ENCODE results near the gene FSTL4. TPM values are rescaled to one million over a fixed set of nuclear protein-coding genes. Genes with fewer than 3 reads are reported as not detected.

FSTL4 gene
- total RNA-seq, 1 donor from 2014 or later: 0.07 TPM

- H3K9me3 Mint-ChIP-seq (ENCODE audit: low read depth): no peaks in the 10 kb centered on the region
- H3K36me3 Mint-ChIP-seq (ENCODE audit: low read depth): no peaks in the 10 kb centered on the region
- peaks cover 31% of the 10 kb centered on the region for H3K4me1 Mint-ChIP-seq (ENCODE audit: low read depth)
- H3K4me3 Mint-ChIP-seq (ENCODE audit: unreplicated experiment): no peak overlapping the region
- TF ChIP-seq CTCF (IDR thresholded peaks at IDR 0.05): no peak
- no peak overlapping the region for H3K27ac Mint-ChIP-seq (ENCODE audit: unreplicated experiment)
- DNase-seq (ENCODE audit: low spot score): no peak
- peaks cover 1% of the 10 kb centered on the region for H3K27me3 Mint-ChIP-seq (ENCODE audit: low read depth)
Measured at GRCh38 chr5:133528841-133529240, 83.5 kb downstream of the FSTL4 start.

- Mint-ChIP-seq H3K4me3 (ENCODE audit: unreplicated experiment) (no peak overlapping the region), H3K27me3 (ENCODE audit: low read depth) (peaks cover 5% of the 10 kb centered on the region), H3K36me3 (ENCODE audit: low read depth) (no peaks in the 10 kb centered on the region), H3K9me3 (ENCODE audit: low read depth) (no peaks in the 10 kb centered on the region), H3K27ac (ENCODE audit: unreplicated experiment) (peak overlapping the region; percentile 84), H3K4me1 (ENCODE audit: low read depth) (peaks cover 30% of the 10 kb centered on the region)
- no peak for TF ChIP-seq CTCF (IDR thresholded peaks at IDR 0.05)
- DNase-seq (ENCODE audit: low spot score): no peak
Measured at GRCh38 chr5:133527311-133527710, 85.0 kb downstream of the FSTL4 start.

- H3K27me3 Mint-ChIP-seq (ENCODE audit: low read depth): peaks cover 11% of the 10 kb centered on the region
- no peaks in the 10 kb centered on the region for H3K9me3 Mint-ChIP-seq (ENCODE audit: low read depth)
- TF ChIP-seq CTCF (IDR thresholded peaks at IDR 0.05): no peak
- H3K36me3 Mint-ChIP-seq (ENCODE audit: low read depth): no peaks in the 10 kb centered on the region
- peaks cover 20% of the 10 kb centered on the region for H3K4me1 Mint-ChIP-seq (ENCODE audit: low read depth)
- DNase-seq (ENCODE audit: low spot score): no peak
- H3K4me3 Mint-ChIP-seq (ENCODE audit: unreplicated experiment): no peak overlapping the region
- peak overlapping the region; percentile 76 for H3K27ac Mint-ChIP-seq (ENCODE audit: unreplicated experiment)
Measured at GRCh38 chr5:133526368-133526767, 86.0 kb downstream of the FSTL4 start.

- H3K27me3 Mint-ChIP-seq (ENCODE audit: low read depth): peaks cover 19% of the 10 kb centered on the region
- no peak overlapping the region for H3K27ac Mint-ChIP-seq (ENCODE audit: unreplicated experiment)
- H3K4me1 Mint-ChIP-seq (ENCODE audit: low read depth): peaks cover 16% of the 10 kb centered on the region
- no peak overlapping the region for H3K4me3 Mint-ChIP-seq (ENCODE audit: unreplicated experiment)
- no peaks in the 10 kb centered on the region for H3K9me3 Mint-ChIP-seq (ENCODE audit: low read depth)
- no peaks in the 10 kb centered on the region for H3K36me3 Mint-ChIP-seq (ENCODE audit: low read depth)
- TF ChIP-seq CTCF (IDR thresholded peaks at IDR 0.05): no peak
- DNase-seq (ENCODE audit: low spot score): no peak
Measured at GRCh38 chr5:133525126-133525525, 87.2 kb downstream of the FSTL4 start.

- Mint-ChIP-seq H3K27ac (ENCODE audit: unreplicated experiment) (no peak overlapping the region), H3K4me1 (ENCODE audit: low read depth) (peaks cover 16% of the 10 kb centered on the region), H3K4me3 (ENCODE audit: unreplicated experiment) (no peak overlapping the region), H3K27me3 (ENCODE audit: low read depth) (peaks cover 21% of the 10 kb centered on the region), H3K9me3 (ENCODE audit: low read depth) (no peaks in the 10 kb centered on the region), H3K36me3 (ENCODE audit: low read depth) (no peaks in the 10 kb centered on the region)
- DNase-seq (ENCODE audit: low spot score): no peak
- TF ChIP-seq CTCF (IDR thresholded peaks at IDR 0.05): no peak
Measured at GRCh38 chr5:133524666-133525065, 87.7 kb downstream of the FSTL4 start.
